SK-N-SH (cell line): ENCODE measurements around the gene TWF2. TPM values are rescaled to one million over a fixed set of nuclear protein-coding genes. Genes with fewer than 3 reads are reported as not detected.
A peak's percentile ranks its signal among the peaks of the same experiment; 100 is the strongest.

Source experiments
- CTCF ChIA-PET: fragments of 300-600, 350-600 bp; formaldehyde crosslinking; extraction: SDS; loops from one replicate; lab custom pipeline; 2021; lab: Yijun Ruan, JAX
- POLR2A ChIA-PET: fragments of 350-600 bp; sonication (Branson Sonifier 250); formaldehyde crosslinking; extraction: SDS; loops from one replicate; lab custom pipeline; 2020; ENCODE audit warnings: antibody characterized with exemption, inconsistent platforms; lab: Yijun Ruan, JAX
- DNase-seq: peaks from one replicate; pipeline ENCODE4 v3.0.0; 2012
- H2AFZ ChIP-seq: fragments of 200-600 bp; sonication (generic); 2 replicates; pipeline ENCODE4 v1.8.1; 2016; ENCODE audit warnings: antibody characterized with exemption, mild to moderate bottlenecking, low read depth
- H3F3A ChIP-seq: fragments of 200-600 bp; sonication (generic); replicated peaks from 2 replicates; pipeline ENCODE3; 2016; ENCODE audit warnings: antibody characterized with exemption, mild to moderate bottlenecking; ENCODE audit not compliant: insufficient read depth
- H3K27ac ChIP-seq, 2 experiments: fragments of 200-500 bp in 1 of 2; fragments of 200-600 bp in 1 of 2; sonication (Bioruptor generic) in 1 of 2; sonication (generic), shearing (Covaris generic) in 1 of 2; 2 replicates each; pipeline versions ENCODE4 v1.5.1 to v1.6.1; 2014 to 2016; ENCODE audit warnings: low read depth in 2 of 2, inconsistent platforms in 1 of 2, low read length in 1 of 2, mild to moderate bottlenecking in 1 of 2, mixed read lengths in 1 of 2
- H3K27me3 ChIP-seq: fragments of 200-600 bp; sonication (generic), shearing (Covaris generic); 2 replicates; pipeline ENCODE4 v1.6.1; 2016; ENCODE audit warnings: mixed run types; ENCODE audit not compliant: insufficient read depth
- H3K36me3 ChIP-seq, 2 experiments: fragments of 200-500 bp in 1 of 2; fragments of 200-600 bp in 1 of 2; sonication (Bioruptor generic) in 1 of 2; sonication (generic) in 1 of 2; replicated peaks in 1 of 2; 2 replicates each; pipeline versions ENCODE3 to v1.5.1; 2014 to 2016; ENCODE audit warnings: low read length in 1 of 2, mild to moderate bottlenecking in 1 of 2; ENCODE audit not compliant: insufficient read depth in 2 of 2, control insufficient read depth in 1 of 2
- H3K4me1 ChIP-seq, 2 experiments: fragments of 200-500 bp in 1 of 2; fragments of 200-600 bp in 1 of 2; sonication (Bioruptor generic) in 1 of 2; sonication (generic), shearing (Covaris generic) in 1 of 2; 2 replicates each; pipeline versions ENCODE4 v1.5.1 to v1.6.1; 2014 to 2016; ENCODE audit warnings: low read depth in 1 of 2, low read length in 1 of 2, mixed run types in 1 of 2; ENCODE audit not compliant: insufficient read depth in 2 of 2, control insufficient read depth in 1 of 2
- H3K4me2 ChIP-seq: fragments of 200-600 bp; sonication (generic), shearing (Covaris generic); 2 replicates; pipeline ENCODE4 v1.6.1; 2017; ENCODE audit warnings: mixed run types
- H3K4me3 ChIP-seq, 2 experiments: fragments of 200-500 bp in 1 of 2; fragments of 200-600 bp in 1 of 2; sonication (Bioruptor generic) in 1 of 2; sonication (generic), shearing (Covaris generic) in 1 of 2; 2 replicates each; pipeline versions ENCODE4 v1.5.1 to v1.8.1; 2014 to 2016; ENCODE audit warnings: low read depth in 2 of 2, inconsistent platforms in 1 of 2, low read length in 1 of 2, mild to moderate bottlenecking in 1 of 2, mixed read lengths in 1 of 2, moderate library complexity in 1 of 2
- H3K79me2 ChIP-seq: fragments of 200-600 bp; sonication (generic); 2 replicates; pipeline ENCODE4 v1.8.1; 2017; ENCODE audit warnings: mild to moderate bottlenecking; ENCODE audit not compliant: insufficient read depth
- H3K9ac ChIP-seq: fragments of 200-600 bp; sonication (generic); 2 replicates; pipeline ENCODE4 v1.6.1; 2017; ENCODE audit warnings: mixed run types
- H3K9me2 ChIP-seq: fragments of 200-600 bp; sonication (generic); 2 replicates; pipeline ENCODE4 v1.6.1; 2017; ENCODE audit warnings: mixed run types
- H3K9me3 ChIP-seq: fragments of 200-600 bp; sonication (generic); 2 replicates; pipeline ENCODE4 v1.6.1; 2017; ENCODE audit warnings: mixed run types, mild to moderate bottlenecking, moderate library complexity
- H4K20me1 ChIP-seq: fragments of 200-600 bp; sonication (generic); 2 replicates; pipeline ENCODE4 v1.6.1; 2017; ENCODE audit warnings: mild to moderate bottlenecking, mixed run types; ENCODE audit not compliant: insufficient read depth
- ELF1 ChIP-seq: IDR thresholded peaks from 2 replicates; pipeline ENCODE4 v1.4.0; 2012
- IRF3 ChIP-seq: fragments of 150-350 bp; IDR thresholded peaks from 2 replicates; pipeline ENCODE4 v1.6.1; 2016; ENCODE audit warnings: mild to moderate bottlenecking, low read depth, low read length
- MAX ChIP-seq: IDR thresholded peaks from 2 replicates; pipeline ENCODE4 v1.4.0; 2012; ENCODE audit warnings: low read depth
- MEF2A ChIP-seq: IDR thresholded peaks from 2 replicates; pipeline ENCODE4 v1.4.0; 2012; ENCODE audit warnings: low read depth, borderline replicate concordance
- RAD21 ChIP-seq: IDR thresholded peaks from 2 replicates; pipeline ENCODE4 v1.6.1; 2012; ENCODE audit warnings: mild to moderate bottlenecking, low read length
- SIN3A ChIP-seq: IDR thresholded peaks from 2 replicates; pipeline ENCODE4 v1.6.1; 2012; ENCODE audit warnings: low read depth, mild to moderate bottlenecking, low read length, moderate library complexity, borderline replicate concordance
- TCF12 ChIP-seq: IDR thresholded peaks from 2 replicates; pipeline ENCODE4 v1.4.0; 2012
- TEAD4 ChIP-seq: IDR thresholded peaks from 2 replicates; pipeline ENCODE4 v1.4.0; 2012; ENCODE audit warnings: mild to moderate bottlenecking, borderline replicate concordance; ENCODE audit not compliant: insufficient read depth
- YY1 ChIP-seq: IDR thresholded peaks from 2 replicates; pipeline ENCODE4 v1.4.0; 2012; ENCODE audit warnings: low read depth, mild to moderate bottlenecking
- WGBS: methylation state at CpG from one replicate; pipeline ENCODE4 v1.1.6; 2017; ENCODE audit warnings: low lambda C conversion rate; 5-methylcytosine and 5-hydroxymethylcytosine counted together
- polyA plus RNA-seq, 3 experiments: library from polyadenylated mRNA; depleted of rRNA; stranded (reverse); fragments of >200 nt; gene quantifications; 2 replicates each; pipeline ENCODE4 v1.2.3, GENCODE V29; 2012
- TF ChIP-seq, protein P1 (sequence below): fragments of 200-600 bp; sonication (generic); IDR thresholded peaks from 2 replicates; pipeline ENCODE4 v1.6.1; 2017; ENCODE audit warnings: antibody characterized with exemption, mild to moderate bottlenecking, moderate library complexity

The TWF2 gene
- polyA plus RNA-seq, 1 of the 3 experiments (the other 2 are of a cell fraction): 188 TPM

- no peak for TF ChIP-seq IRF3
- TF ChIP-seq TCF12: no peak
- TF ChIP-seq, protein P1, sequence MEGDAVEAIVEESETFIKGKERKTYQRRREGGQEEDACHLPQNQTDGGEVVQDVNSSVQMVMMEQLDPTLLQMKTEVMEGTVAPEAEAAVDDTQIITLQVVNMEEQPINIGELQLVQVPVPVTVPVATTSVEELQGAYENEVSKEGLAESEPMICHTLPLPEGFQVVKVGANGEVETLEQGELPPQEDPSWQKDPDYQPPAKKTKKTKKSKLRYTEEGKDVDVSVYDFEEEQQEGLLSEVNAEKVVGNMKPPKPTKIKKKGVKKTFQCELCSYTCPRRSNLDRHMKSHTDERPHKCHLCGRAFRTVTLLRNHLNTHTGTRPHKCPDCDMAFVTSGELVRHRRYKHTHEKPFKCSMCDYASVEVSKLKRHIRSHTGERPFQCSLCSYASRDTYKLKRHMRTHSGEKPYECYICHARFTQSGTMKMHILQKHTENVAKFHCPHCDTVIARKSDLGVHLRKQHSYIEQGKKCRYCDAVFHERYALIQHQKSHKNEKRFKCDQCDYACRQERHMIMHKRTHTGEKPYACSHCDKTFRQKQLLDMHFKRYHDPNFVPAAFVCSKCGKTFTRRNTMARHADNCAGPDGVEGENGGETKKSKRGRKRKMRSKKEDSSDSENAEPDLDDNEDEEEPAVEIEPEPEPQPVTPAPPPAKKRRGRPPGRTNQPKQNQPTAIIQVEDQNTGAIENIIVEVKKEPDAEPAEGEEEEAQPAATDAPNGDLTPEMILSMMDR: no peak
- no peak for TF ChIP-seq MEF2A
- TF ChIP-seq SIN3A: no peak
- TF ChIP-seq TEAD4: no peak
- TF ChIP-seq ELF1: no peak
- no peak for TF ChIP-seq YY1
Observed at GRCh38 chr3:52233108-52233591, 5.8 kb downstream of the TWF2 start (continued).

DNA sequence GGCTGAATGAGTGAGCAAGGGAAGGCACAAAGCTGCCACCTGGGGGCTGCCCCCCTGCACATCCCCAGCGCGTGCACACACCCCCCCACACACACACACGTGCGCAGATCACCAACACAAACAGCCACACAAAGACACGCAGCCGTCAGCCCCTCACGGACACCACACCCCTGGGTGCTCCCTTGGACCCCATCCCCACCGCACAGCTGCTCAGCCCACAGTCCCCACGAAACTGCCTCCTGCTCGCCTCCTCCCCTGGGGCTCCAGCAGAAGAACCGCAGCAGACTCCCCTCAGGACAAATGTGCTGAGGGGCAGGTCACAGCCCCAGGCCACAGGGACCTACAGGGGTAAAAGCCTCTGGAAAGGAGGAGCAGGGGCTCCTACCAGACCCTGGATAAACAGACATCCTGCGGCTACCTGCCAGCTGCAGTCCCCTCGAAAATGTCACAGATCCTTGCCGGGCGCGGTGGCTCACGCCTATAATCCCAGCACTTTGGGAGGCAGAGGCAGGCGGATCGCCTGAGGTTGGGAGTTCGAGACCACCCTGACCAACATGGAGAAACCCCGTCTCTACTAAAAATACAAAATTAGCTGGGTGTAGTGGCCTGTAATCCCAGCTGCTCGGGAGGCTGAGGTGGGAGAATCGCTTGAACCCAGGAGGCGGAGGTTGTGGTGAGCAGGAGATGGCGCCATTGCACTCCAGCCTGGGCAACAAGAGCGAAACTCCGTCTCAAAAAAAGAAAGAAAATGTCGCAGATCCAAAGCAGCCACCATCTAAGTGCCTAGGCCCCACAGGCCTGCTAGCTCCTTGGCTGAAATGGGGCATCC lies 6.5 kb downstream of the TWF2 start:
- H3K79me2 ChIP-seq: peaks cover 57% of the 10 kb centered on the region
- peak overlapping the region in 1 of 2 experiments; percentile 51; a peak in 1 of 4 replicates for H3K27ac ChIP-seq
- WGBS: 94% methylated on average over 26 of the region's 28 CpGs
- H3K4me1 ChIP-seq: peaks cover 8 to 23% of the 10 kb centered on the region in 2 experiments; a peak in 3 of 4 replicates
- no peak overlapping the region for H3K4me2 ChIP-seq
- H3K36me3 ChIP-seq: peaks cover 16 to 42% of the 10 kb centered on the region in 2 experiments
- no peak for DNase-seq
- H3K27me3 ChIP-seq: no peaks in the 10 kb centered on the region
- H3K9ac ChIP-seq: no peak overlapping the region
- H3F3A ChIP-seq: peaks cover 4% of the 10 kb centered on the region
- TF ChIP-seq MAX: no peak
- peak; percentile 52 for TF ChIP-seq RAD21
- TF ChIP-seq, protein P1: peak; percentile 29
- TF ChIP-seq, all 33 proteins: peak for 2
- ChIA-PET POLR2A (no interaction called here), CTCF (interaction anchor here (0.7 to 11.8 kb wide), 21 partner anchors 9 to 228 kb away, joined by 3 to 257 read pairs (median 5); partner anchors contain the start of genes TLR9 and WDR82)
- H3K9me2 ChIP-seq: no peaks in the 10 kb centered on the region
- H3K4me3 ChIP-seq: no peak overlapping the region
- no peak overlapping the region for H2AFZ ChIP-seq
- no peaks in the 10 kb centered on the region for H3K9me3 ChIP-seq
- H4K20me1 ChIP-seq: peaks cover 23% of the 10 kb centered on the region
